ENCODE results near the gene ZFPM1.

Gene ZFPM1

GRCh38 chr16:88581033-88581432, 128.0 kb downstream of the ZFPM1 start:
- Histone ChIP-seq H3K4me3 (replicated peaks; ENCODE audit: insufficient read depth, low read length) (no peak overlapping the region), H3K27me3 (ENCODE audit: insufficient read depth, poor library complexity, severe bottlenecking) (no peaks in the 10 kb centered on the region), H3K27ac (replicated peaks) (no peak overlapping the region)
- no peak for TF ChIP-seq REST (IDR thresholded peaks at IDR 0.05; ENCODE audit: insufficient replicate concordance, low read depth)
- TF ChIP-seq SPI1 (IDR thresholded peaks at IDR 0.05; ENCODE audit: borderline replicate concordance, low read depth), result no peak
- TF ChIP-seq GABPA (IDR thresholded peaks at IDR 0.05; ENCODE audit: low read depth), result no peak
- TF ChIP-seq, protein P1, sequence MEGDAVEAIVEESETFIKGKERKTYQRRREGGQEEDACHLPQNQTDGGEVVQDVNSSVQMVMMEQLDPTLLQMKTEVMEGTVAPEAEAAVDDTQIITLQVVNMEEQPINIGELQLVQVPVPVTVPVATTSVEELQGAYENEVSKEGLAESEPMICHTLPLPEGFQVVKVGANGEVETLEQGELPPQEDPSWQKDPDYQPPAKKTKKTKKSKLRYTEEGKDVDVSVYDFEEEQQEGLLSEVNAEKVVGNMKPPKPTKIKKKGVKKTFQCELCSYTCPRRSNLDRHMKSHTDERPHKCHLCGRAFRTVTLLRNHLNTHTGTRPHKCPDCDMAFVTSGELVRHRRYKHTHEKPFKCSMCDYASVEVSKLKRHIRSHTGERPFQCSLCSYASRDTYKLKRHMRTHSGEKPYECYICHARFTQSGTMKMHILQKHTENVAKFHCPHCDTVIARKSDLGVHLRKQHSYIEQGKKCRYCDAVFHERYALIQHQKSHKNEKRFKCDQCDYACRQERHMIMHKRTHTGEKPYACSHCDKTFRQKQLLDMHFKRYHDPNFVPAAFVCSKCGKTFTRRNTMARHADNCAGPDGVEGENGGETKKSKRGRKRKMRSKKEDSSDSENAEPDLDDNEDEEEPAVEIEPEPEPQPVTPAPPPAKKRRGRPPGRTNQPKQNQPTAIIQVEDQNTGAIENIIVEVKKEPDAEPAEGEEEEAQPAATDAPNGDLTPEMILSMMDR (IDR thresholded peaks at IDR 0.05; ENCODE audit: insufficient read depth, low read length), result no peak
- TF ChIP-seq POLR2AphosphoS5 (IDR thresholded peaks at IDR 0.05; ENCODE audit: low read depth), result no peak
- no peak for DNase-seq (ENCODE audit: low read depth in 1 of 2, low spot score in 1 of 2)

DNA sequence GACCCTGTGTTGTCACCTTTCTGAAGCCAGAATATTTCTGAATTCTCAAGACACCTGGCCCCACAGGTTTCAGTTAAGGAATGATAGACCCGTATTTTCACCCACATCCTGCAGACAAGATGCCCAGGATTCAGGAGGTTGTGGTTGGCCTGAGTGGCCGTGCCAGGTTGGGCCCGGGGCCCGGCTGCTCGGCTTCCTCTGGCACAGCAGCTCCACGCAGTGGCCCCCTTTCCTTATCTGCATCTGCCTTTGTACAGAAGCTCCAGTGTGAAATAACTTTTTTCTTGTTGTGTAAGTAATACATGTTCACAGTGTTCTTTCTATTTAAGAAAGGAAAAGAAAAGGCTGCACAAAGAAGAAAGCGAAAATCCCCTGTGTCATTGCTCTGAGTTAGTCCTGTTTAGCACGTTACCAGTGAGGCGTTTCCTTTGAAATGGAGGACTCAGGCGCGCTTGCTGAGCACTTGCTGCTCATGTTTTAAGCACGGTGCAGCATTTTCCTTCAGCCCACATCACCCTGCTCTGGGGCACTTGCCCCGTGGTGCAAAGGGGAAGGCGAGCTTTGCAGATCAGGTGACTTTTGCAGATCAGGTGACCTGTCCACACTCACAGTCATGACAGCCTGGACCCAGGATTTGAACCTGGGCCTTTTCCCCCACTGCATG, 130.0 kb downstream of the ZFPM1 start:
- DNase-seq (ENCODE audit: low read depth in 1 of 2, low spot score in 1 of 2), result no peak
- H3K27me3 ChIP-seq (ENCODE audit: insufficient read depth, poor library complexity, severe bottlenecking), result no peaks in the 10 kb centered on the region
- no peak overlapping the region for H3K27ac ChIP-seq (replicated peaks)
- TF ChIP-seq GABPA (IDR thresholded peaks at IDR 0.05; ENCODE audit: low read depth), result no peak
- no peak for TF ChIP-seq REST (IDR thresholded peaks at IDR 0.05; ENCODE audit: insufficient replicate concordance, low read depth)
- no peak for TF ChIP-seq SPI1 (IDR thresholded peaks at IDR 0.05; ENCODE audit: borderline replicate concordance, low read depth)
- TF ChIP-seq, protein P1 (IDR thresholded peaks at IDR 0.05; ENCODE audit: insufficient read depth, low read length), result no peak
- TF ChIP-seq POLR2AphosphoS5 (IDR thresholded peaks at IDR 0.05; ENCODE audit: low read depth), result no peak
- H3K4me3 ChIP-seq (replicated peaks; ENCODE audit: insufficient read depth, low read length), result no peak overlapping the region

- TF ChIP-seq REST (IDR thresholded peaks at IDR 0.05; ENCODE audit: insufficient replicate concordance, low read depth) (no peak), GABPA (IDR thresholded peaks at IDR 0.05; ENCODE audit: low read depth) (no peak), POLR2AphosphoS5 (IDR thresholded peaks at IDR 0.05; ENCODE audit: low read depth) (no peak), SPI1 (IDR thresholded peaks at IDR 0.05; ENCODE audit: borderline replicate concordance, low read depth) (no peak)
- TF ChIP-seq, protein P1 (IDR thresholded peaks at IDR 0.05; ENCODE audit: insufficient read depth, low read length), result no peak
- DNase-seq (ENCODE audit: low read depth in 1 of 2, low spot score in 1 of 2), result no peak
These were observed 131.6 kb downstream of the ZFPM1 start for GRCh38 chr16:88584676-88585075.

More at GRCh38 chr16:88584676-88585075, 131.6 kb downstream of the ZFPM1 start:
- H3K27me3 ChIP-seq (ENCODE audit: insufficient read depth, poor library complexity, severe bottlenecking), result no peaks in the 10 kb centered on the region
- H3K4me3 ChIP-seq (replicated peaks; ENCODE audit: insufficient read depth, low read length), result no peak overlapping the region
- H3K27ac ChIP-seq (replicated peaks), result no peak overlapping the region

Measured in HL-60 (cell line).